HG02884 (cell line): Measurements from ENCODE around the gene WNT5B.
"Not testable (repeated sequence)": the region's sequence is repeated elsewhere in the genome, so short reads cannot be mapped to it uniquely, and the experiment has no call there.

Experiments
- ATAC-seq: cut with Tn5 transposase; IDR thresholded peaks from one replicate; pipeline ENCODE4 v1.9.1; 2021; ENCODE audit warnings: mild to moderate bottlenecking, moderate library complexity; ENCODE audit not compliant: unreplicated experiment

The WNT5B gene

GRCh38 chr12:1688086-1688710 is 59.2 kb downstream of the WNT5B start:
- no peak for ATAC-seq

- peak; percentile 91 for ATAC-seq
Observed at GRCh38 chr12:1690578-1691122, 61.6 kb downstream of the WNT5B start, which contains the start of gene ADIPOR2. TSS of gene ADIPOR2 (plus strand) at chr12:1691070. CDS start at chr12:1754344, 63,274 bp downstream.

- ATAC-seq = peak; percentile 30
Observed at GRCh38 chr12:1691123-1692007, 62.3 kb downstream of the WNT5B start.

- no peak for ATAC-seq
Observed at GRCh38 chr12:1692226-1692625, 63.2 kb downstream of the WNT5B start.

- no peak for ATAC-seq
Observed at GRCh38 chr12:1692895-1693610, 64.0 kb downstream of the WNT5B start.

- not testable (repeated sequence) for ATAC-seq
Observed at GRCh38 chr12:1695097-1695496, 66.1 kb downstream of the WNT5B start.

- ATAC-seq = no peak
Observed at GRCh38 chr12:1695886-1696670, 67.0 kb downstream of the WNT5B start.

- ATAC-seq = no peak
Observed at GRCh38 chr12:1696800-1697199, 67.8 kb downstream of the WNT5B start.
